Ascending aorta (tissue), 2 donors: ENCODE results near the gene LCLAT1. TPM values are rescaled to one million over a fixed set of nuclear protein-coding genes. Genes with fewer than 3 reads are reported as not detected.

Source experiments
- DNase-seq, 2 donors: peaks; one replicate each; pipeline ENCODE4 v3.0.0-alpha.2; 2019; ENCODE audit warnings: low spot score in 2 of 2
- H3K27ac ChIP-seq, 2 donors: fragments of 200-600 bp; sonication (generic); one replicate each; pipeline ENCODE4 v1.5.1; 2016 to 2017; ENCODE audit warnings: mild to moderate bottlenecking in 1 of 2
- H3K27me3 ChIP-seq: fragments of 200-600 bp; sonication (generic); one replicate; pipeline ENCODE4 v1.5.1; 2017
- H3K36me3 ChIP-seq, 2 donors: fragments of 200-600 bp; sonication (generic); one replicate each; pipeline ENCODE4 v1.5.1; 2016
- H3K4me1 ChIP-seq, 2 donors: fragments of 200-600 bp; sonication (generic); one replicate each; pipeline ENCODE4 v1.5.1; 2016 to 2017; ENCODE audit warnings: mild to moderate bottlenecking in 1 of 2
- H3K4me3 ChIP-seq, 2 donors: fragments of 200-600 bp; sonication (generic); one replicate each; pipeline ENCODE4 v1.5.1; 2016 to 2017; ENCODE audit warnings: mild to moderate bottlenecking in 1 of 2
- H3K9me3 ChIP-seq, 2 donors: fragments of 200-600 bp; sonication (generic); one replicate each; pipeline ENCODE4 v1.5.1; 2016
- CTCF ChIP-seq, 3 experiments: fragments of 200-600 bp in 2 of 3; fragments of 450-650 bp in 1 of 3; sonication (generic) in 2 of 3; IDR thresholded peaks; one replicate each; pipeline ENCODE4 v1.5.1; 2016 to 2019; ENCODE audit warnings: antibody characterized with exemption in 3 of 3, mild to moderate bottlenecking in 1 of 3, moderate library complexity in 1 of 3
- intact Hi-C: fragments of 100-400 bp; cut with DNase I; formaldehyde crosslinking; loops from one replicate; pipeline ENCODE4 v1.15.1; 2023
- total RNA-seq: library from RNA; depleted of rRNA; stranded (reverse); fragments of >200 nt; gene quantifications from one replicate; pipeline ENCODE4 v1.1.0, GENCODE V29; 2016

The LCLAT1 gene
- total RNA-seq, 1 donor from 2014 or later: 9.8 TPM

GRCh38 chr2:30684516-30684915 lies 237.5 kb downstream of the LCLAT1 start:
- H3K36me3 ChIP-seq: no peaks in the 10 kb centered on the region
- H3K9me3 ChIP-seq: no peaks in the 10 kb centered on the region
- no peak for DNase-seq
- intact Hi-C loops: no loop called here
- no peak overlapping the region for H3K4me3 ChIP-seq
- H3K4me1 ChIP-seq: peaks cover 7 to 18% of the 10 kb centered on the region in 2 donors
- no peak for TF ChIP-seq CTCF (IDR thresholded peaks at IDR 0.05)
- H3K27me3 ChIP-seq: no peaks in the 10 kb centered on the region
- no peak overlapping the region for H3K27ac ChIP-seq

DNA sequence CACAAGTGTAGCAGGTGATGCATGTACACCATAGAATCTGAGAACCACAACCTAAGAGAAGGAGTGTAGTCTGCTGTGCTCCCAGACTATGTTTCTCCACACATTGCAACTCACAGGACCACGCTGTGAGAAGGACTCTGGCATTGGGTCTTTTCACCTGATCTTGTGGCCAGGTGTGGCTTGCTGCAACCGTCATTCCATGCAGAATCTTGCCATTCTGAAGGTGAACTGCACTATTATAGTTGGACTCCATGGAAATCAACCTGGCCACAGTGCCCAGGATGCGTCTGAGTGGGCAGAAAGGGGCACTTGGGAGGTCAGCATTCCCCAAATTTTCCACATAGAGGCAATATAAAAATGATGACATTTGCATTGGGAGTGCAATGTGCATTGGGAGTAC lies 237.9 kb downstream of the LCLAT1 start:
- Histone ChIP-seq H3K9me3 (no peaks in the 10 kb centered on the region), H3K27me3 (no peaks in the 10 kb centered on the region), H3K27ac (no peak overlapping the region), H3K4me3 (no peak overlapping the region), H3K36me3 (no peaks in the 10 kb centered on the region), H3K4me1 (peaks cover 10 to 22% of the 10 kb centered on the region in 2 donors)
- TF ChIP-seq CTCF (IDR thresholded peaks at IDR 0.05): no peak
- no peak for DNase-seq
- intact Hi-C loops: loop anchor here (5.0 kb wide), 1 partner anchor 58 kb away; no protein-coding TSS in a partner anchor

GRCh38 chr2:30686000-30686399 lies 239.0 kb downstream of the LCLAT1 start:
- Histone ChIP-seq H3K27ac (no peak overlapping the region), H3K27me3 (no peaks in the 10 kb centered on the region), H3K4me1 (peaks cover 13 to 31% of the 10 kb centered on the region in 2 donors), H3K4me3 (no peak overlapping the region), H3K36me3 (no peaks in the 10 kb centered on the region), H3K9me3 (no peaks in the 10 kb centered on the region)
- DNase-seq: no peak
- peak in 1 of 3 experiments; percentile 5 for TF ChIP-seq CTCF (IDR thresholded peaks at IDR 0.05)
- intact Hi-C loops: loop anchor here (5.0 kb wide), 1 partner anchor 59 kb away; no protein-coding TSS in a partner anchor

DNA sequence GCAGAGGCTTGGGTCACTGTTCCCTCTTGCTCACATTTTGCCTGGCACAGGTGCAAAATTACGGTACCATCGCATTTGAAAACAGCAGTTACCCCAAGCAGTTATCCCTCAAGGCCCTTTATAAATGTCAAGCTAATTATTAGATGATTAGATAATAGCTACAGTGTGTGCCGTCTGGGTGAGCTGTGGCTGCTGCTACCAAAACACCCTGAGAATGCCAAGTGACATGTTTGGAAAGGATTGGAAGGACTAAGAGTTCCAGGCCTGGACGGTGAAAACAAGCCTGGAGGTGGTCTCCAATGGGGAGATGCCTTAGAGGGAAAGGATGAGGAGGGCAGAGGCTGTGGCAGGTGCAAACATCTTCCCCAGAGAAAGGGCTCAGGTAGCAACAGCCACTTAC lies 239.6 kb downstream of the LCLAT1 start:
- Histone ChIP-seq H3K27me3 (no peaks in the 10 kb centered on the region), H3K4me3 (no peak overlapping the region), H3K9me3 (no peaks in the 10 kb centered on the region), H3K27ac (no peak overlapping the region), H3K4me1 (peaks cover 13 to 36% of the 10 kb centered on the region in 2 donors), H3K36me3 (no peaks in the 10 kb centered on the region)
- intact Hi-C loops: loop anchor here (5.0 kb wide), 1 partner anchor 59 kb away; no protein-coding TSS in a partner anchor
- no peak for TF ChIP-seq CTCF (IDR thresholded peaks at IDR 0.05)
- DNase-seq: no peak

DNA sequence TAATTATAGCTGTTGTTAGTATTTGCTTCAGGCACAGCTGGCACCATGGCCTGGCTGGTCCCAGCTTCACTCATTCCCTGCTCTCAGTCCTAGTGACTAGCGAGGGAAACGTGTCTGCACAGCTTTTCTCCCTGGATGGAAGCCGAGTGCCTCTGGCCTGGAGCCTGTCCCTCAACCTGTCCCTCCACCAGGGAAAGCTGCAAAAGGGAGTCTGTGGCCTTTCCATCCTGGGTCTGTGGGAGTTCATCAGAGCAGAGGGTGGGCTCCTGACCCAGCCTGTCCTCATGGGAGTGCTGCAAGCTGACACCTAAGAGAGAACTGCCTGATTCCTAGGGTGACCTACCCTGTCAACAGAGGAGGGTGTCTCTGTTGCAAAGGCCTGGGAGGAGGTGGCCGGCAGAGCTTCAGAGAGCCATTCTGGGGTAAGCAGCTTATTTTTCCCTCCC lies 241.9 kb downstream of the LCLAT1 start:
- no peak for TF ChIP-seq CTCF (IDR thresholded peaks at IDR 0.05)
- Histone ChIP-seq H3K36me3 (no peaks in the 10 kb centered on the region), H3K27ac (peak overlapping the region; percentile 91 to 94), H3K9me3 (no peaks in the 10 kb centered on the region), H3K4me1 (peaks cover 15 to 52% of the 10 kb centered on the region in 2 donors), H3K27me3 (no peaks in the 10 kb centered on the region), H3K4me3 (no peak overlapping the region)
- intact Hi-C loops: loop anchor here (5.0 kb wide), 1 partner anchor 62 kb away; no protein-coding TSS in a partner anchor
- no peak for DNase-seq
